Measurements from ENCODE around the gene SNCG.
"Not testable (repeated sequence)": the region's sequence is repeated elsewhere in the genome, so short reads cannot be mapped to it uniquely, and the experiment has no call there.

The SNCG gene

DNA sequence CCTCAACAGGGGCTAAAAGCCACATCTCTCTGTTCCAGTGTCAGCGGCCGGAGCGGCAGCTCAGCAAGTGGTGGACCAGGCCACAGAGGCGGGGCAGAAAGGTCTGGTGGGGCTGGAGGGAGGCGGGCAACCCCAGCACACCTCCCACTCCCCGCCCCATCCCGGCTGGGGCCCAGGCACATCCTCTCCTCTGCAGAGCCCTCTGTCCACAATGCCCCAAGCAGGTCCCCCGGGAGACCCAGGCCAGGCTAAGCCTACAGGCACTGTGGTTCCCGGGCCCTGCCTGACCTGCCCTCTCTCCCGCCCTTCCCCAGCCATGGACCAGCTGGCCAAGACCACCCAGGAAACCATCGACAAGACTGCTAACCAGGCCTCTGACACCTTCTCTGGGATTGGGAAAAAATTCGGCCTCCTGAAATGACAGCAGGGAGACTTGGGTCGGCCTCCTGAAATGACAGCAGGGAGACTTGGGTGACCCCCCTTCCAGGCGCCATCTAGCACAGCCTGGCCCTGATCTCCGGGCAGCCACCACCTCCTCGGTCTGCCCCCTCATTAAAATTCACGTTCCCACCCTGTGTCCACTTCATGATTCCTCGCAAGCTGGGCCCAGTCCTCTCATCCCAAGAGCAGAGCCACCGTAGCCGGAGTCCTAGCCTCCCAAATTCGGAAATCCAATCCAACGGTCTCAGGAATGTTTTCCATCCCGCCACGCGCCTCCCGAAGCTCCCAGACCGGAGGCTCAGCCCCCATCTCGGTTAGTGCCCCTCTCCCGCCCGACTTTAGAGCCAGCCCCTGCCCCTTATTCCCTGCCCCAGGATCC, 12.0 kb downstream of the SNCG start:
- Histone ChIP-seq H3K27ac (ENCODE audit: low read depth, low read length) (peak overlapping the region; percentile 52; the same call in 1 of the 2 replicates), H3K36me3 (ENCODE audit: control insufficient read depth, insufficient read depth, low read length) (no peaks in the 10 kb centered on the region), H3K27me3 (ENCODE audit: control insufficient read depth, insufficient read depth, low read length) (peaks cover 22% of the 10 kb centered on the region), H3K9me3 (ENCODE audit: control insufficient read depth, insufficient read depth, low read depth, low read length) (no peaks in the 10 kb centered on the region), H3K9ac (ENCODE audit: low read length) (peak overlapping the region; percentile 80), H3K4me1 (ENCODE audit: control insufficient read depth, insufficient read depth, low read length) (peaks cover 60% of the 10 kb centered on the region), H3K4me3 (ENCODE audit: low read depth, low read length) (peak overlapping the region; percentile 70)

DNA sequence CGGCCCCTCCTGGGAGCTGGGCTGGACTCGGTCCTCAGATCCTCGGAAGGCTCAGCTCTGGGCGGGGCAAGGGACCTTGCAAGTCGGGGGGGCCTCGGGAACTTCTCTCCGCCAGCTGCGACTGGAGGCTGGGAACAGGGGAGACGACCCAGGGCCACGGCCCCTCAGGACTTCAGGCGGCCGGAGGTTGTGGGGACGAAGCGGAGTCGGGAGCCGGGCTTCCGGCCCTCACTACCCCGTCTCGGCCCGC, 12.5 kb downstream of the SNCG start:
- Histone ChIP-seq H3K36me3 (ENCODE audit: control insufficient read depth, insufficient read depth, low read length) (no peaks in the 10 kb centered on the region), H3K9me3 (ENCODE audit: control insufficient read depth, insufficient read depth, low read depth, low read length) (no peaks in the 10 kb centered on the region), H3K4me3 (ENCODE audit: low read depth, low read length) (peak overlapping the region; percentile 70), H3K4me1 (ENCODE audit: control insufficient read depth, insufficient read depth, low read length) (peaks cover 56% of the 10 kb centered on the region), H3K9ac (ENCODE audit: low read length) (peak overlapping the region; percentile 80), H3K27me3 (ENCODE audit: control insufficient read depth, insufficient read depth, low read length) (peaks cover 22% of the 10 kb centered on the region), H3K27ac (ENCODE audit: low read depth, low read length) (peak overlapping the region; percentile 52; the same call in 1 of the 2 replicates)

DNA sequence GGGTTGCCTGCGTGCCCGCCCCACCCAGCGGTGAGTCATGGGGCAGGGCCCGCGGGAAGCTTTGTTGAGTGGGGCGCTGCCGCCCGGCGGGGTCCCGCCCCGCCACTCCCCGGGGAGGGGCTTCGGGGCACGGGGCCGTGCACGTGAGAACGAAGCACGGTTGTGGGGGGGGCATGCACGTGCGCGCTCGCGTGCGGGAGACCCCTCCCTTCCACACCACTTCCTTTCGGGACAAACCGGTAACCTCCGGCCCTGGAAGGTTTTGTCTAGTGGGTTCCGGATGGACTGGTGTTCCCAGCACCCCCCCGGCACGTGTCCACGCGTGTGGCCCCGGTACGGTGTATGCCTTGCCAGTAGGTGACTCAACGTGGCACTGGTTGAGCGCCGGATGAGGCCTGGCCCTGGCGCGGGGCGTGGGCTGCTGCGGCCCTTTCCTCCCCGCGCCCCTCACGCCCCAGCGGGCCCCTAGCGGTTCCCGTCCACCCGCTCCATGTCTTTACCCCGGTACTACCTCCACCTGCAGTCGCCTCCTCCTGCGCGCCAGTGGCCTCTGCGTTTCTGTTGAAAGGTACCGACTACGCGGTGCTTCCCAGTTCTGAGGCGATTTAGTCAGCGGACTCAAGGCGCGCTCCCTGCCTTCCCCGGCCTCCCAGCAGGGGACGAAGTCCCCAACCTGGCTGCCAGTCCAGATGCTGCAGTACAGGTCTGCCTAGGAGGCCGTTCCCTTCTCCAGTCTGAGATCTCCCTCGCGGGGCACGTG, 13.0 kb downstream of the SNCG start:
- no peaks in the 10 kb centered on the region for H3K9me3 ChIP-seq (ENCODE audit: control insufficient read depth, insufficient read depth, low read depth, low read length)
- H3K4me1 ChIP-seq (ENCODE audit: control insufficient read depth, insufficient read depth, low read length): peaks cover 51% of the 10 kb centered on the region
- peaks cover 22% of the 10 kb centered on the region for H3K27me3 ChIP-seq (ENCODE audit: control insufficient read depth, insufficient read depth, low read length)
- H3K27ac ChIP-seq (ENCODE audit: low read depth, low read length): peak overlapping the region; percentile 52; the same call in 1 of the 2 replicates
- peak overlapping the region; percentile 70 for H3K4me3 ChIP-seq (ENCODE audit: low read depth, low read length)
- no peaks in the 10 kb centered on the region for H3K36me3 ChIP-seq (ENCODE audit: control insufficient read depth, insufficient read depth, low read length)
- peak overlapping the region; percentile 83 for H3K9ac ChIP-seq (ENCODE audit: low read length)

DNA sequence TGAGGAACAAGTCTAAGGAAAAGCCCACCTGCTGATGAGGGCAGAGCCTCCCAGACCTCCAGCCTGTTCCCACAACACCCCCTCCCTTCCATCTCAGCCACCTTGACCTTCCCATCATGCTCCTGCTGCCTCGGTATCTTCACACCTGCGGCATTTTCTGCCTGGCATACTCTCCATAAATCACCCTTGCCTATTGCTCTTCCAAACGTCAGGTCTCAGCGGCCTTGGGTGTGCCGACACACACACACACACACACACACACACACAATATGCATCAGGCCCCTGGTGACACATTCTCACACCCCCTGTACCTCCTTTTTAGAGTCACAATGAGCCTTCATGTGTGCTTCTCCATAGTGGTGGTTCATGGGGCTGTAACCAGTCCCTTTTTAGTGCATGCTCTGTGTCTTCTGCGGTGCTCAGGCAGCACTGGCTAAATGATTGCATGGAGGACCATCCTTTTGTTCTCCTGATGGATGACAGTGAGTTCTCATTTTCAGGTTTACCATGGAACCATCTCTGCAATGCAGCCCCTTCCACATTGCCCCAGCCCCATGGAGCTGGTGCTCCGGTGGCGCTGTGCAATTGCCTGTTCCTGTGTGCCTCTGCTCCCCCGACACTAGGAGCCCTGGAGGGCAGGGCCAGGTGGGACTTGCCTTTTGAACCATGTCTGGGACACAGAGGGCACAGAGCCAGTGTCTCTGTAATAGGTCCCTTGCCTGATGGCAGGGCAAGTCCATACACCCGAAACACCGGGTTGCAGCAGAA, 14.4 kb downstream of the SNCG start:
- Histone ChIP-seq H3K9ac (ENCODE audit: low read length) (no peak overlapping the region), H3K27ac (ENCODE audit: low read depth, low read length) (no peak overlapping the region), H3K27me3 (ENCODE audit: control insufficient read depth, insufficient read depth, low read length) (peaks cover 22% of the 10 kb centered on the region), H3K36me3 (ENCODE audit: control insufficient read depth, insufficient read depth, low read length) (no peaks in the 10 kb centered on the region), H3K9me3 (ENCODE audit: control insufficient read depth, insufficient read depth, low read depth, low read length) (no peaks in the 10 kb centered on the region), H3K4me3 (ENCODE audit: low read depth, low read length) (no peak overlapping the region), H3K4me1 (ENCODE audit: control insufficient read depth, insufficient read depth, low read length) (peaks cover 38% of the 10 kb centered on the region)

DNA sequence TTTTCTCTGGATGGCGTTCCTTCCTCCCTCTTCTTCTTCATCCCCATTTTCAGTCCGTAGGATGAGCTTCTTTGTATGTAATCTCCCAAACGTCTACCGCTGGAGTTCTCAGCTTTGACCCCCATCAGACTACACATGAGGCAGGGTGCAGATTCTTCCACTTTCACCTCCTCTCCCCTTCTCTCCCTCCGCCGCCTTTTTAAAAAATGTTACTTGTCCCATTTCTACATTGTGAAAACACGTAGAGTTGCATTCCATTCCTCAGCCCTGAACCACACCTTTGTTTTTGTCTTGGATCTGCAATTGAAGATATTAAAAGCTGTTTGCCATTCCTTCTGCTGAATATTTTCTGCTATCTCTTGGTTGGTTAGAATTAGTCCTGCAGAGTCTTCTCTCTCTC, 16.1 kb downstream of the SNCG start:
- Histone ChIP-seq H3K36me3 (ENCODE audit: control insufficient read depth, insufficient read depth, low read length) (no peaks in the 10 kb centered on the region), H3K9me3 (ENCODE audit: control insufficient read depth, insufficient read depth, low read depth, low read length) (no peaks in the 10 kb centered on the region), H3K4me1 (ENCODE audit: control insufficient read depth, insufficient read depth, low read length) (peaks cover 28% of the 10 kb centered on the region), H3K27me3 (ENCODE audit: control insufficient read depth, insufficient read depth, low read length) (peaks cover 22% of the 10 kb centered on the region), H3K4me3 (ENCODE audit: low read depth, low read length) (no peak overlapping the region), H3K9ac (ENCODE audit: low read length) (no peak overlapping the region), H3K27ac (ENCODE audit: low read depth, low read length) (no peak overlapping the region)

DNA sequence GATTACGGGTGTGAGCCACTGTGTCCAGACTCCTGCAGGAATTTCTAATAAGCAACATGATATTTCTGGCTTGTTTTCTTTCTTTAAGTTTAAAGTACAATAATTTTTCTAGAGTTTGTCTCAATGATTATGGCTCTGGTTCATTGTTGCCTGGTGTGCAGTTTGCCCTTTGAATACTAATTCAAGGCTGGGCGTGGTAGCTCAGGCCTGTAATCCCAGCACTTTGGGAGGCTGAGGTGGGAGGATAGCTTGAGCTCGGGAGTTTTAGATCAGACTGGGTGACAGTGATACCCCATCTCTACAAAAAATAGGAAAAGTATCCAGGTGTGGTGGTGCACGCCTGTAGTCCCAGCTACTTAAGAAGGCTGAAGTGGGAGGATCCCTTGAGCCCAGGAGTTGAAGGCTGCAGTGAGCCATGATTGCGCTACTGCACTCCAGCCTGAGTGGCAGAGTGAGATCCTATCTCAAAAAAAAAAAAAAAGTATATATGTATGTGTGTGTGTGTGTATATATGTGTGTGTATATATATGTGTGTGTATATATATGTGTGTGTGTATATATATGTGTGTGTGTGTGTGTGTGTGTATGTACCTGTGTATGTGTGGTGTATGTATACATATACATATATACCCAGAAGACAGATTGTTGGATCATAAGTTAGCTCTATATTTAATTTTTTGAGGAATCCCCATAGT, 18.1 kb downstream of the SNCG start:
- Histone ChIP-seq H3K4me1 (ENCODE audit: control insufficient read depth, insufficient read depth, low read length) (peaks cover 12% of the 10 kb centered on the region; the same call in 1 of the 2 replicates), H3K4me3 (ENCODE audit: low read depth, low read length) (no peak overlapping the region), H3K9ac (ENCODE audit: low read length) (no peak overlapping the region), H3K36me3 (ENCODE audit: control insufficient read depth, insufficient read depth, low read length) (no peaks in the 10 kb centered on the region), H3K27me3 (ENCODE audit: control insufficient read depth, insufficient read depth, low read length) (peaks cover 20% of the 10 kb centered on the region), H3K9me3 (ENCODE audit: control insufficient read depth, insufficient read depth, low read depth, low read length) (no peaks in the 10 kb centered on the region), H3K27ac (ENCODE audit: low read depth, low read length) (no peak overlapping the region)

DNA sequence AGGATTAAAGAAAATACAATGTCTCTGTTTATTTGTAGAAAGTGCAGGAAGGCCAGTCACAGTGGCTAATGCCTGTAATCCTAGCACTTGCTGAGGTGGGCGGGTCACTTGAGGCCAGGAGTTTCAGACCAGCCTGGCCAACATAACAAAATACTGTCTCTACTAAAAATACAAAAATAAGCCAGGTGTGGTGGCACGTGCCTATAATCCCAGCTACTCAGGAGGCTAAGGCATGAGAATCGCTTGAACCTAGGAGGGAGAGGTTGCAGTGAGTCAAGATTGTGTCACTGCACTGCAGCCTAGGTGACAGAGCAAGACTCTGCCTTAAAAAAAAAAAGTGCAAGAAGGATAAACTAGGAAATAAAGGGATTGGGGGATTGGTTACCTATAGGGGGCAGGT, 20.1 kb downstream of the SNCG start:
- not testable (repeated sequence) for H3K9ac ChIP-seq (ENCODE audit: low read length); H3K27ac ChIP-seq (ENCODE audit: low read depth, low read length); H3K4me3 ChIP-seq (ENCODE audit: low read depth, low read length); H3K36me3 ChIP-seq (ENCODE audit: control insufficient read depth, insufficient read depth, low read length); H3K4me1 ChIP-seq (ENCODE audit: control insufficient read depth, insufficient read depth, low read length); H3K27me3 ChIP-seq (ENCODE audit: control insufficient read depth, insufficient read depth, low read length); H3K9me3 ChIP-seq (ENCODE audit: control insufficient read depth, insufficient read depth, low read depth, low read length)

DNA sequence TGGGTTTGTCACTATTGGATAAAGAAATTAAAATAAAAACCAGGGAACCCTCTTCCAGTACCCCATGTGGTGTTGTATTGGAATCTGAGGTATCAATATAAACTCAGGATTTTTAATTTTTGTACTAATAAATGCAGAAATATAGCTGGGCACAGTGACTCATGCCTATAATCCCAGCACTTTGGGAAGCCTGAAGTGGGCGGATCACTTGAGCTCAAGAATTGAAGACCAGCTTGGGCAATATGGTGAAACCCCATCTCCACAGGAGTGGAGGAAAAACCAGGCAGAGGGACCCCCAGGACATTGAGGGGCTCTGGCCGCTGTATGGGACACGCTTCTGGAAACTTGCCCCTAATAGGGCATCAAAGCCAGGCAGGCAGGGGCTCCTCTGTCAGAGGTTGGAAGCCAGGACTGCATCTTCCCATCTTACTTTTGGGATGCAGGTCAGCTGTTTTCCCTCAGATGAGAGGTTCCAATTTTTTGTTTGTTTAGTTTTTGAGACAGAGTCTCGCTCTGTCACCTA, 21.0 kb downstream of the SNCG start:
- no peaks in the 10 kb centered on the region for H3K36me3 ChIP-seq (ENCODE audit: control insufficient read depth, insufficient read depth, low read length)
- no peak overlapping the region for H3K27ac ChIP-seq (ENCODE audit: low read depth, low read length)
- H3K4me1 ChIP-seq (ENCODE audit: control insufficient read depth, insufficient read depth, low read length): no peaks in the 10 kb centered on the region
- no peaks in the 10 kb centered on the region for H3K9me3 ChIP-seq (ENCODE audit: control insufficient read depth, insufficient read depth, low read depth, low read length)
- H3K9ac ChIP-seq (ENCODE audit: low read length): no peak overlapping the region
- H3K27me3 ChIP-seq (ENCODE audit: control insufficient read depth, insufficient read depth, low read length): no peaks in the 10 kb centered on the region
- H3K4me3 ChIP-seq (ENCODE audit: low read depth, low read length): no peak overlapping the region

DNA sequence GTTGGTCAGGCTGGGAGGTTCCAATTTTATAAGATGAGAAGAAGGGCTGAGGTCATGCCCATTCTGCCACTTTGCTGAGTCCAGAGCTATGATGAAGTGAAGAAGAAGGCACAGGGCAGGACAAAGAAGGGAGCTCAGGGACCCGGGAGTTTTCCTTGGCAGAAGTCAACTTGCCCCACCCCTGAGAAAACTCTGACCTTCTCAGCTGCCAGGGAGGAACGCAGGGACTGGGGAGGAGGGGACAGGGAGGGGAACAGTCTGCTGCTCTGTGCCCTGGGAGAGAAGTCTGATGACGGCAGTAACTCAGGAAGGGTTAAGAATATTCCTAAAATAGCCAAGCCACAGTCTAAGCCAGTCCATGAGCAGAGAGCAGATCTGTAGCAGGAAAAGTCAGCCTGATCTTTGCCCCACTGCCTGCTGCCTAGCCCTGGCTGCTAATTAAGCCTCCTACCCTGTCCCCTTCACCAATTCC, 21.6 kb downstream of the SNCG start:
- no peak overlapping the region for H3K27ac ChIP-seq (ENCODE audit: low read depth, low read length)
- H3K36me3 ChIP-seq (ENCODE audit: control insufficient read depth, insufficient read depth, low read length): no peaks in the 10 kb centered on the region
- H3K27me3 ChIP-seq (ENCODE audit: control insufficient read depth, insufficient read depth, low read length): no peaks in the 10 kb centered on the region
- H3K4me1 ChIP-seq (ENCODE audit: control insufficient read depth, insufficient read depth, low read length): no peaks in the 10 kb centered on the region
- H3K9me3 ChIP-seq (ENCODE audit: control insufficient read depth, insufficient read depth, low read depth, low read length): no peaks in the 10 kb centered on the region
- no peak overlapping the region for H3K9ac ChIP-seq (ENCODE audit: low read length)
- no peak overlapping the region for H3K4me3 ChIP-seq (ENCODE audit: low read depth, low read length)

DNA sequence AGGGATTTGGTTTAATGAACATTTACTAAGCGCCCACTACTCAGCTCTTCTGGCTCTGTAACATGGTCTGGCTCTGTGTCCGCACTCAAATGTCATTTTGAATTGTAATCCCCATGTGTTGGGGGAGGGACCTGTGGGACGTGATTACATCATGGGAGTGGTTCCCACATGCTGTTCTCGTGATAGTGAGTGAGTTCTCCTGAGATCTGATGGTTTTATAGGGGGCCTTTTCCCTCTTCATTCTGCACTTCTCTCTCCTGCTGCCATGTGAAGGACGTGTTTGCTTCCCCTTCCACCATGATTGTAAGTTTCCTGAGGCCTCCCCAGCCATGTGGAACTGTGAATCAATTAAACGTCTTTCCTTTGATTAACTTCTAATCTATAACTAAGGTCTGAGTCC, 22.6 kb downstream of the SNCG start:
- not testable (repeated sequence) for H3K27ac ChIP-seq (ENCODE audit: low read depth, low read length); H3K36me3 ChIP-seq (ENCODE audit: control insufficient read depth, insufficient read depth, low read length); H3K27me3 ChIP-seq (ENCODE audit: control insufficient read depth, insufficient read depth, low read length); H3K4me1 ChIP-seq (ENCODE audit: control insufficient read depth, insufficient read depth, low read length); H3K4me3 ChIP-seq (ENCODE audit: low read depth, low read length); H3K9ac ChIP-seq (ENCODE audit: low read length); H3K9me3 ChIP-seq (ENCODE audit: control insufficient read depth, insufficient read depth, low read depth, low read length)
